HFFc6 (cell line): ENCODE measurements around the gene DNASE2B. TPM values are rescaled to one million over a fixed set of nuclear protein-coding genes. Genes with fewer than 3 reads are reported as not detected.

ENCODE experiments used
- DNase-seq: peaks from one replicate; pipeline ENCODE4 v3.0.0-alpha.2; 2018
- H3K27ac Mint-ChIP-seq: 2 replicates; pipeline ENCODE4 v1.8.0; 2020; ENCODE audit warnings: mild to moderate bottlenecking, mixed read lengths
- H3K27me3 Mint-ChIP-seq: 2 replicates; pipeline ENCODE4 v1.8.0; 2021; ENCODE audit warnings: mild to moderate bottlenecking, moderate library complexity, mixed read lengths; ENCODE audit not compliant: insufficient read depth
- H3K36me3 Mint-ChIP-seq: 2 replicates; pipeline ENCODE4 v1.8.0; 2021; ENCODE audit warnings: low read depth, mixed read lengths
- H3K4me1 Mint-ChIP-seq: 2 replicates; pipeline ENCODE4 v1.8.0; 2020; ENCODE audit warnings: low read depth, mixed read lengths
- H3K4me3 Mint-ChIP-seq: 2 replicates; pipeline ENCODE4 v1.8.0; 2020; ENCODE audit warnings: mild to moderate bottlenecking, moderate library complexity, mixed read lengths
- H3K9me3 Mint-ChIP-seq: 2 replicates; pipeline ENCODE4 v1.8.0; 2020; ENCODE audit warnings: mild to moderate bottlenecking, mixed read lengths
- total RNA-seq, 6 experiments: library from RNA; stranded (reverse); fragmentation: NEBNext Ultra II Directional; extraction: Animal tissue kit (Norgen Biotek cat#: 25700); gene quantifications; 2 replicates in 1 of 6; 3 replicates in 5 of 6; pipeline ENCODE4 v1.2.3, GENCODE V29; 2021
- TF ChIP-seq, protein P1 (sequence below): fragments of 200-600 bp; sonication (generic); IDR thresholded peaks from 2 replicates; pipeline ENCODE4 v1.5.0; 2021; ENCODE audit warnings: antibody characterized with exemption, mild to moderate bottlenecking

DNASE2B gene
- total RNA-seq, 6 experiments from 2014 or later: not detected

DNA sequence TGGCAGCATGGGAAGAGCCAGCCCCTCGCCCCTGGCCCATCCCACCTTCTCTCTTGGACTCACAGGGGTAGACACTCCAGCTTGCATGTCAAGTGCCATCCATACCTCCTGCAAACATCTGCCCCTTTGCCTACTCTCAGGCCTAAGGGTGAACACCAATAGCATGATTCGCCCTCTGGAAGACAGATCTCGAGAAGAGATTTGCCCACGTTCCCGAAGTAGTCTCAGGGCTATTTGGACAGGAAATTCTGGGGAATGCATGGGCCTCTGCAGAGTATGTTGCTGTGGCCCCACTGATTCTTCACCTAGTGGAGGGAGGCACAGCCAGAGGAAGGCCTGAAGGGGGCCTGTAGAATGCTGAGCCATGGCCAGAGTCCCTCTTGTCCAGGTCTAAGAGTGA lies 29.8 kb upstream of the DNASE2B start:
- no peak for DNase-seq
- Mint-ChIP-seq H3K4me1 (peaks cover 87% of the 10 kb centered on the region), H3K4me3 (no peak overlapping the region), H3K9me3 (no peaks in the 10 kb centered on the region; the same call in 1 of the 2 replicates), H3K36me3 (peaks cover 13% of the 10 kb centered on the region), H3K27me3 (peaks cover 5% of the 10 kb centered on the region; the same call in 1 of the 2 replicates), H3K27ac (no peak overlapping the region)
- TF ChIP-seq, protein P1, sequence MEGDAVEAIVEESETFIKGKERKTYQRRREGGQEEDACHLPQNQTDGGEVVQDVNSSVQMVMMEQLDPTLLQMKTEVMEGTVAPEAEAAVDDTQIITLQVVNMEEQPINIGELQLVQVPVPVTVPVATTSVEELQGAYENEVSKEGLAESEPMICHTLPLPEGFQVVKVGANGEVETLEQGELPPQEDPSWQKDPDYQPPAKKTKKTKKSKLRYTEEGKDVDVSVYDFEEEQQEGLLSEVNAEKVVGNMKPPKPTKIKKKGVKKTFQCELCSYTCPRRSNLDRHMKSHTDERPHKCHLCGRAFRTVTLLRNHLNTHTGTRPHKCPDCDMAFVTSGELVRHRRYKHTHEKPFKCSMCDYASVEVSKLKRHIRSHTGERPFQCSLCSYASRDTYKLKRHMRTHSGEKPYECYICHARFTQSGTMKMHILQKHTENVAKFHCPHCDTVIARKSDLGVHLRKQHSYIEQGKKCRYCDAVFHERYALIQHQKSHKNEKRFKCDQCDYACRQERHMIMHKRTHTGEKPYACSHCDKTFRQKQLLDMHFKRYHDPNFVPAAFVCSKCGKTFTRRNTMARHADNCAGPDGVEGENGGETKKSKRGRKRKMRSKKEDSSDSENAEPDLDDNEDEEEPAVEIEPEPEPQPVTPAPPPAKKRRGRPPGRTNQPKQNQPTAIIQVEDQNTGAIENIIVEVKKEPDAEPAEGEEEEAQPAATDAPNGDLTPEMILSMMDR: no peak

DNA sequence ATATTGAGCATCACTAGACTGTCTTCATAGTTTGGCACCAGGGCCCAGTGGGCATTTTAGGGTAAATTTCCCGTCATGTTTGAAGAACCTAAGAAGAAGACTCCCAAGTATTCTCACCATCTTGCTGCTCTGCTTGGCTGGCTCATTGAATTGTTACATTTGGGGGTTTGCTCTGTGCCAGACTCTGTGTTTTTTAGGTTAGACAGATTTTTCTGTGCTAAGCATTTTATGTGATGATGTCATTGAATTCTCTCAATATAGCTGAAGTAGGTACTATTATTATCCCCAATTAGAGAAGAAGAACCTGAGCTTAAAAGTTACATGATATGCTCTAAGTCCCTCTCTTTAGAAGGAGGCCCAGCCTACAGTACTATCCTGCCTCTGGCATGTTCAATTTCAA lies 28.0 kb upstream of the DNASE2B start:
- Mint-ChIP-seq H3K4me3 (no peak overlapping the region), H3K36me3 (peaks cover 13% of the 10 kb centered on the region), H3K27me3 (peaks cover 5% of the 10 kb centered on the region; the same call in 1 of the 2 replicates), H3K4me1 (peaks cover 71% of the 10 kb centered on the region), H3K27ac (peak overlapping the region; percentile 57), H3K9me3 (no peaks in the 10 kb centered on the region; the same call in 1 of the 2 replicates)
- DNase-seq: no peak
- TF ChIP-seq, protein P1: no peak

DNA sequence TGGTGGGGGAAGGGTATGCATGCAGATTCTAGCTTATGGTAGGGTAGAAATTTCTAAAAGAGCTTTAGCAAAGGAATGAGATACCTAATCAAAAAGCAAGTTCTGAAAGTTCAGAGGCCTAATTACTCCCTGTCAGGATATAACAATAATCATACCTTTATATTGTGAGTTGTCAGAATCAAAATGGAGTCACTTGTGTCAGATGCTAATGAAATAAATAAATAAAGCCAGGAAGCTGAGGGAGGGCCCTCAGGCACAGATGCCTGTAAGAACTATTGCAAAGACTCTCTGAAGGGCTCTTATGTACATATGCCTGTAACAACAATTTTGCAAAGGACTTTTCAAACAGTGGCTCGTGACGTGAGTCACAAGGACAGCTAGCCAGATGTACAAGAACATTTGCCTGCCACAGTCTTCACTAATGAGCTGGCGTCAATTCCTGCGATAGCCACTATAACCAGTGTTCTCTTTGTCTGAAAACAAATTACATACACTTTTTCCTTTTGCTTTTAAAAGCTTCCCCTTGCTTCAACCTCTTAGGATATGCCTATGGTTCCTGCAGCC lies 27.4 kb upstream of the DNASE2B start:
- H3K4me1 Mint-ChIP-seq: peaks cover 65% of the 10 kb centered on the region
- TF ChIP-seq, protein P1: peak; percentile 17; the same call in 1 of the 2 replicates
- H3K27ac Mint-ChIP-seq: peak overlapping the region; percentile 57
- 0 out of 2 replicates have a peak, but pooled peaks cover 5% of the 10 kb centered on the region for H3K27me3 Mint-ChIP-seq
- DNase-seq: peak; percentile 92
- H3K36me3 Mint-ChIP-seq: peaks cover 13% of the 10 kb centered on the region
- no peaks in the 10 kb centered on the region; the same call in 1 of the 2 replicates for H3K9me3 Mint-ChIP-seq
- no peak overlapping the region for H3K4me3 Mint-ChIP-seq

DNA sequence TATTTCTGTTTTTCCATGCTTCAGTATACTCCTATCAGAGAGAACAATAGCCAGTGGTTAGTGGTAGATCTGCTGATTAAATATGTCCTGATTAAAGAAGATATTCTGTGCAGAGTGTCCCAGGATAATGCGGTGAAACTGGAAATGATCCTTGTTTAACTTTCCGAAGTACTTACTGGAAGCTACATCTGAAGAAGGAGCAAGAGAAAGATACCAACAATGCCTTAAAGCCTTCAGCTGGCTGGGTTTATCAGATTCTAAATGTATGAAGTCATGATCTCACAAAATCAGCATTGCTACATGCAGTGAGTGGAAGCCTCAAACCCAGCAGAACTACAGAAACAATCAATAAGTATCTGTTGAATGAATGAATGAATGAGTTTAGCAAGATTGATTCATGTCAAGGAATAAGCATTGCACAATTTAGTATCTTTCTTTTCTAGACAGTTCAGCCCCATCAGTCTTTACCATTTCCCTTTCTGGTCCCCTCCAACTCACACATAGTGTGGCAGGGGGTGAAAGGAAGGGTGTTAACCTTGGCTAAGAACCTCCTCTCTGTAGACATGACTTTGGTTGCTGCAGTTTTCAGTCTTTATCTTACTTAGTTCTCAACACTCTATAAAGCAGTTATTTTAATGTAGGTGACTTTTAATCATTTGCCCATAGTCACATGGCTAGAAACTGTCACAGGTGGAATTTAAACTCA lies 24.7 kb upstream of the DNASE2B start:
- TF ChIP-seq, protein P1: no peak
- H3K4me1 Mint-ChIP-seq: peaks cover 43% of the 10 kb centered on the region
- H3K9me3 Mint-ChIP-seq: no peaks in the 10 kb centered on the region; the same call in 1 of the 2 replicates
- H3K4me3 Mint-ChIP-seq: no peak overlapping the region
- DNase-seq: no peak
- no peak overlapping the region for H3K27ac Mint-ChIP-seq
- peaks cover 6% of the 10 kb centered on the region; the same call in 1 of the 2 replicates for H3K36me3 Mint-ChIP-seq
- 0 out of 2 replicates have a peak, but pooled peaks cover 3% of the 10 kb centered on the region for H3K27me3 Mint-ChIP-seq

DNA sequence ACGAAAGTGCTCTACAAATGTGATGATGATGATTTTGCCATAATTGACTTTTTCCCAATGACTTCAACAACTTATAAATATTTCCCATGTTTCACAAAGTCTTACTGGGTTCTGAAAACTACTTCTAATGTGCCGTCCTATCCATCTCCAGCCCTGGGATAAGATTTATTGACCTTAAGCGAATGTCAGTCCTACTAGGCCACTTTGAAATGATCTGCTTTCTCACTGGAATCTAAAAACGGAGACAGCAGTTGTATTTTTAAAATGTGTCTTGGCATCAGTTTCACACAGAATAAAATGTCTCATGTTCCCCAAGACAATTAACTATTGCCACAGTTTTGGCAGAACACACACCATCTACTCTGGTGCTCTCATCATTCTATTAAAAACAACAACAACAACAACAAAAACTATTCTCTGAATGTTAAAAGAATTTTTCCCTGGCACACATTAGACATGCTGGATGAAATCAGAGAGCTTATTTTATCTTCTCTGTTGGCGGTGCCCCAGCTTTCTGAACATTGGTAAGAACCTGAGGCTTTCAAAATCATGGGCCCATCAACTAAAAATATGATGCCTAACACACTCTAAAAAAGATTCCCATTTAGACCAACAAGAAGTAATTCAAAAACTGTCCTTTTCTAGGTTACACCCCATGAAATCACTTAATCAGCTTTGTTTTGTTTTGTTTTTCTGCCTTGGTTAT lies 23.1 kb upstream of the DNASE2B start:
- Mint-ChIP-seq H3K4me3 (no peak overlapping the region), H3K9me3 (no peaks in the 10 kb centered on the region), H3K4me1 (peaks cover 35% of the 10 kb centered on the region), H3K27me3 (0 out of 2 replicates have a peak, but pooled peaks cover 3% of the 10 kb centered on the region), H3K27ac (peak overlapping the region; percentile 5; the same call in 1 of the 2 replicates), H3K36me3 (no peaks in the 10 kb centered on the region; the same call in 1 of the 2 replicates)
- no peak for DNase-seq
- TF ChIP-seq, protein P1: no peak
